Smooth muscle cell (in vitro differentiated cells): ENCODE results near the gene ATP4B. TPM values are rescaled to one million over a fixed set of nuclear protein-coding genes. Genes with fewer than 3 reads are reported as not detected.

Experiments
- DNase-seq: peaks from one replicate; lab custom pipeline; 2025; ENCODE audit not compliant: unreplicated experiment; lab: John Stamatoyannopoulos, UW
- H2AFZ ChIP-seq: fragments of 200-600 bp; sonication (generic); 2 replicates; pipeline ENCODE4 v1.6.0; 2016; ENCODE audit warnings: antibody characterized with exemption, low read depth, mild to moderate bottlenecking
- H3F3A ChIP-seq: fragments of 200-600 bp; sonication (generic); 2 replicates; pipeline ENCODE4 v1.6.0; 2017; ENCODE audit warnings: antibody characterized with exemption, low read depth
- H3K27ac ChIP-seq: fragments of 200-600 bp; sonication (generic); 2 replicates; pipeline ENCODE4 v1.5.1; 2016; ENCODE audit warnings: low read depth, mild to moderate bottlenecking
- H3K27me3 ChIP-seq: fragments of 200-600 bp; sonication (generic); 2 replicates; pipeline ENCODE4 v1.6.1; 2016; ENCODE audit warnings: low read depth, mild to moderate bottlenecking
- H3K36me3 ChIP-seq: fragments of 200-600 bp; sonication (generic); 2 replicates; pipeline ENCODE4 v1.5.1; 2016; ENCODE audit warnings: low read depth
- H3K4me1 ChIP-seq: fragments of 200-600 bp; sonication (generic); 2 replicates; pipeline ENCODE4 v1.5.1; 2016; ENCODE audit warnings: low read depth
- H3K4me2 ChIP-seq: fragments of 200-600 bp; sonication (generic); 2 replicates; pipeline ENCODE4 v1.6.0; 2016; ENCODE audit warnings: mild to moderate bottlenecking
- H3K4me3 ChIP-seq: fragments of 200-600 bp; sonication (generic); 2 replicates; pipeline ENCODE4 v1.5.1; 2016; ENCODE audit warnings: mild to moderate bottlenecking
- H3K79me2 ChIP-seq: fragments of 200-600 bp; sonication (generic); 2 replicates; pipeline ENCODE4 v1.6.0; 2016; ENCODE audit warnings: low read depth, mild to moderate bottlenecking
- H3K9ac ChIP-seq: fragments of 200-600 bp; sonication (generic); 2 replicates; pipeline ENCODE4 v1.6.0; 2016; ENCODE audit warnings: low read depth
- H3K9me3 ChIP-seq: fragments of 200-600 bp; sonication (generic); replicated peaks from 2 replicates; pipeline ENCODE4 v1.5.1; 2016; ENCODE audit warnings: low read depth
- H4K20me1 ChIP-seq: fragments of 200-600 bp; sonication (generic); 2 replicates; pipeline ENCODE4 v1.6.0; 2016; ENCODE audit warnings: low read depth
- CTCF ChIP-seq: fragments of 200-600 bp; sonication (generic); IDR thresholded peaks from 2 replicates; pipeline ENCODE4 v1.5.1; 2017; ENCODE audit warnings: borderline replicate concordance, mild to moderate bottlenecking, antibody characterized with exemption; ENCODE audit not compliant: insufficient read depth, poor library complexity, severe bottlenecking
- WGBS: methylation state at CpG from one replicate; pipeline ENCODE4 v1.1.7; 2016; ENCODE audit warnings: low lambda C conversion rate; 5-methylcytosine and 5-hydroxymethylcytosine counted together
- polyA plus RNA-seq: library from polyadenylated mRNA; unstranded; fragments of >200 nt; fragmentation: Nextera tagmentation; extraction: Ambion mirVana; gene quantifications from 2 replicates; pipeline ENCODE4 v1.2.1, GENCODE V29; 2016
- total RNA-seq: library from RNA; depleted of rRNA; stranded (reverse); fragments of >200 nt; gene quantifications from 2 replicates; pipeline ENCODE4 v1.2.3, GENCODE V29; 2014

The ATP4B gene
- total and polyA plus RNA-seq, 2 experiments from 2014 or later = not detected

DNA sequence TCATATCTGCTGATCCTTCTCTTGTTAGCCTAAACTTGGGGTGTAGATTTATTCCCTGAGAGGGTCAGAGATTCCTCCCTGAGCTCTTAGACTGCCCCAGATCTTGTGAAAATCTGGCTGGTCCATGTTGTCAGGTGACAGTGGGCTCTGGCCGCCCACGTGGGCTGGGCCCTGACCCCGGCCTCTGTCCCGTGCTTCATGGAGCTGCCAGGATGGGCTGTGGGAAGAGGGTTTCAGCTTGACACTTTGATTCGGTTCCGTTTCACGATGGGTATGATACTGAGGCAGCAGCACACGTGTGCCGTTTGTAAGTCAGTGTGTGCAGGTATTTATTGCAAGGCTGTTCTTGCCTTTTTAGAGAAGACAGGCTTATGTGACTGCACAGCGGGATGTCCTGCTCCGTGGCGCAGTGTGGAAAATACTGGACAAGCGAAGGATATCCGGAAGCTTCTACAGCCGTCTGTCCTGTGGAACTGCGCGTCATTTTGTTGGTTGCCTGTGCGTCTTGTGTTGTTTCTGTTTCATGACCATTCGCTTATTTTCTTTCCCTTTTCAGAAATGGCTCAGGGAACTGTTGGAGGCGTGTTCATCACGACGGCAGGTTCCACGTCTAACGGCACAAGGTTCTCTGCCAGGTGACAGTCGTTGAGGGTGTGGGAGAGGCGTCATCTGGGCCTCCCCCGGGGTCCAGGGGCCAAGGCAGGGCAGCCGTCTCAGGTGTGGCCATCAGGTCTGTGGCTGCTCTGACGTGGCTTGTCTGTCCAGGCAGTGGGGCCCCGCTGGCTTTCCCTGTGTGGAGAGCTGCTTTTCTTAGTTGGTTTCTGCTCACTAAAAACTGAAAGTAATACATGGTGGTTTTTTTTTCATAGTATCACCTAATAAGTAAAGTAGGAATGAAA is 20.5 kb downstream of the ATP4B start:
- Histone ChIP-seq H3K4me3 (no peak overlapping the region), H3K4me2 (no peak overlapping the region), H3K79me2 (no peaks in the 10 kb centered on the region), H3F3A (no peaks in the 10 kb centered on the region), H3K27ac (no peak overlapping the region), H3K9ac (no peak overlapping the region), H3K9me3 (no peaks in the 10 kb centered on the region), H3K27me3 (no peaks in the 10 kb centered on the region), H3K4me1 (no peaks in the 10 kb centered on the region), H4K20me1 (no peaks in the 10 kb centered on the region), H2AFZ (no peak overlapping the region), H3K36me3 (peaks cover 15% of the 10 kb centered on the region)
- TF ChIP-seq CTCF = no peak
- DNase-seq = no peak
- WGBS = 96% methylated on average over 30 of the region's 30 CpGs

DNA sequence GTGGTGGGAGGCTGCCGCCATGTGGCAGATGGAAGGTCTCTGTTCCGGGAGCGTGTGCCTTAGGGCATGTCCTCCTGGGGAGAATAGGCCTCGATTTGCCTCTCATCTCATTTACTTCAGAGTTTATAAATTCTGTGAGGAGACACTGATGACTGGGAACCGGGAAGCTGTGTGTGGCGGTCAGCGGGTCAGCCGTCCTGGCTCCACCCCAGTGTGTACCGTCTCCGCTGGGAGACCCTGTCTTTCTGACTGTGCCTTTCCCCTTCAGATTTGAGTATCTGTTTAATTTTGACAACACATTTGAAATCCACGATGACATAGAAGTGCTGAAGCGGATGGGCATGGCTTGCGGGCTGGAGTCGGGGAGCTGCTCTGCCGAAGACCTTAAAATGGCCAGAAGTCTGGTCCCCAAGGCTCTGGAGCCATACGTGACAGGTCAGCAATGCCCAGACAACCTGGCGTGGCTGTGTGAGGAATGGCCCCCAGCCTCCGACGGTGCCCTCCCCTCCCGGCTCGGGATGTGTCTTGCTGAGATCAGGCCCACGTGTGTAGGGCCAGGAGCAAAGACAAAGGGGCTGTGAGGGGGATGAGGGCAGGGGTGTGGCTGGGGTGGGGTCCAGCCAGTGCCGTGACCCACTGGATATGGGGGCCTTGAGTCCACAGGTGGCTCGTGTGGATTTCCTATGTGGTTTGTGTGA is 21.6 kb downstream of the ATP4B start:
- no peak for TF ChIP-seq CTCF
- peaks cover 15% of the 10 kb centered on the region for H3K36me3 ChIP-seq
- no peak overlapping the region for H3K4me2 ChIP-seq
- no peak overlapping the region for H2AFZ ChIP-seq
- H3K27ac ChIP-seq = no peak overlapping the region
- WGBS = 98% methylated on average over 23 of the region's 24 CpGs
- H3K9me3 ChIP-seq = no peaks in the 10 kb centered on the region
- H4K20me1 ChIP-seq = peaks cover 4% of the 10 kb centered on the region
- DNase-seq = no peak
- no peaks in the 10 kb centered on the region for H3K79me2 ChIP-seq
- H3K4me1 ChIP-seq = no peaks in the 10 kb centered on the region
- no peaks in the 10 kb centered on the region for H3F3A ChIP-seq
- H3K4me3 ChIP-seq = no peak overlapping the region
- no peaks in the 10 kb centered on the region for H3K27me3 ChIP-seq
- no peak overlapping the region for H3K9ac ChIP-seq

GRCh38 chr13:113635709-113636108 is 22.3 kb downstream of the ATP4B start:
- no peaks in the 10 kb centered on the region for H3K9me3 ChIP-seq

More at GRCh38 chr13:113635709-113636108, 22.3 kb downstream of the ATP4B start:
- Histone ChIP-seq H3K4me3 (no peak overlapping the region), H3K36me3 (peaks cover 15% of the 10 kb centered on the region), H3K27ac (no peak overlapping the region), H3K27me3 (no peaks in the 10 kb centered on the region), H3K79me2 (no peaks in the 10 kb centered on the region), H3F3A (no peaks in the 10 kb centered on the region), H4K20me1 (peaks cover 11% of the 10 kb centered on the region), H2AFZ (no peak overlapping the region), H3K4me2 (no peak overlapping the region), H3K9ac (no peak overlapping the region), H3K4me1 (no peaks in the 10 kb centered on the region)
- TF ChIP-seq CTCF = no peak
- no peak for DNase-seq
- over 99% methylated on average over 23 of the region's 25 CpGs for WGBS
